HG02884 (cell line): ENCODE data around the gene CACNA1A.

Experiments
- ATAC-seq: cut with Tn5 transposase; IDR thresholded peaks from one replicate; pipeline ENCODE4 v1.9.1; 2021; ENCODE audit warnings: mild to moderate bottlenecking, moderate library complexity; ENCODE audit not compliant: unreplicated experiment

CACNA1A gene

DNA sequence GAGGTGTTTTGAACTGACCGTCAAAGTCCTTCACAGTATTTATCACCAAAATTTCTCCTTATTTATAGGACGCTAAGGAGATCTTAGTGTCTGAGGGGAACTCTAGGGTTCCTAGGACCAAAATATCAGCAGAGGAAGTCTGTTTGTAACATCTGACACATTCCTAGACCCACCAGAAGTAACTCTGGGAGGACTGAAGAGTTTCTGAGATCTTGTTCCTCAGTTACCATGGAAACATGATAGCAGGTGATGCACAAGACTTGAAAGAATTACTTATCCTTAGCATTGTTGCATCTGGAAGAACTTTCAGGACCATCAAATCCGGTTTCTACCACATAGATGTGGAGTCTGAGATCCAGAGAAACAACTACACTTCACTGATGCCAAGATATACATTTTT is 191.5 kb downstream of the CACNA1A start:
- no peak for ATAC-seq

DNA sequence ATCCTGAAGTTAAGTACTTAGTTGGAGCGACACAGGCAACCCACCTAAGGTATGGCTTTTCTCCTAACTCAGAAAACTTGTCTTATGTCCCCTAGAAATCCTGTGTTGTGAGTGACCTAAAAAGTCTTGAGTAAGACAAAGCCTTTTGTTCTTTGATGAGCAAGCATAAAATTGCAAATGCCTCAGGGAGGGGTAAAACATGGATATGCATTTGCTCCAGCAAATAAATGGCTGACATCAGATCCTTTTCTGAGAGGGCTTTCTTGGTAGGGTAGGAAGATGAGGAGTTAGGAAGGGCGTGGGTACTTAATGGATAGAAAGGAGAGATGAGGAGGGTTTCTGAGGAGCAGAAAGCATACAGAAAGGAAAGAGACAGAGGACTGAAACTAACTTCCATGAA is 192.4 kb downstream of the CACNA1A start:
- ATAC-seq, result no peak

DNA sequence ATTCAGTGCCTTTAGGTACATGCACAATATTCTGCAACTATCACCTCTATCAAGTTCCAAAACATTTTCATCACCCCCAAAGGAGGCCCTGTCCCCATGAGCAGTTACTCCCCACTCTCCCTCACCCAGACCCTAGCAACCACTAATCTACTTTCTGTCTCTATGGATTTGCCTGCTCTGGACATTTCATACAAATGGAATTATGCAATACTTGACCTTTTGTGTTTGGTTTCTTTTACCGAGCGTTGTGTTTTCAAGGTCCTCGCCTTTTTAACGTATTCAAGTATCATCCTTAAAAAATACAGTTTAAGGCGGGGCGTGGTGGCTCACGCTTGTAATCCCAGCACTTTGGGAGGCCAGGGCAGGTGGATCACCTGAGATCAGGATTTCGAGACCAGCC is 196.4 kb downstream of the CACNA1A start:
- ATAC-seq, result no peak

DNA sequence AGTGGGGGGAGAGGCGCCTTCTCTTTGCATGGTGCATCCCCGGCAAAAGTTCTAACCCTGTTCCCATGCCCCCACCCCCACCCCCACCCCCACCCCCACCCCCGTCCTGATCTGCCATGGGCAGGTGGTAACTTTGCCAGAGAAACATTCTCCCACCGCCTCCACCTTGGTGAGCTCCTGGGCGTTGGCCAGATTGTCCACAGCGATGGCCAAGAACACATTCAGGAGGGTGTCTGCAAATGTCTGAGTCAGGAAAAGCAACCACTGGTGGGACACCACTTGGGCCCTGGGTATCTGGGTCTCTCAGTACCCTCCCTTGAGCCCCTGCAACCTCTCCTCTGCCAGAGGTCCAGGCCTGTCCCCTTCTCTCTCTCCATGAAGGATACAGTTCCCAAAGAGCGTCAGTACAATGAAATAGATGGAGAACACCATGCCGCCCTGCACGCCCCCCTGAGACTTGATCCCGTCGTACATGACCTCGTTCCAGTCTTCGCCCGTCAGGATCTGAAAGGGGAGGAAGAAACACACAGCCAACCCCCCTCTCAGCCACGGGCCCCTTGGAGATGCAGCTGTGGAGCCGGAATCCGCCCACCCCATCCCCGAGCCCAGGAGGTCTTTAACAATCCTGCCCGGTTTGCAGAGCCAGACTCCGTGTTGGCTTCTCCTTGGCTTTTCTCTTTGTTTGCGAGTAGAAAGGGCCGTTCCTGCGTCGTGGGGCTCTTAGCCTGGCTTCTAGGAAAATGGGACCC is 202.7 kb downstream of the CACNA1A start:
- ATAC-seq, result no peak

DNA sequence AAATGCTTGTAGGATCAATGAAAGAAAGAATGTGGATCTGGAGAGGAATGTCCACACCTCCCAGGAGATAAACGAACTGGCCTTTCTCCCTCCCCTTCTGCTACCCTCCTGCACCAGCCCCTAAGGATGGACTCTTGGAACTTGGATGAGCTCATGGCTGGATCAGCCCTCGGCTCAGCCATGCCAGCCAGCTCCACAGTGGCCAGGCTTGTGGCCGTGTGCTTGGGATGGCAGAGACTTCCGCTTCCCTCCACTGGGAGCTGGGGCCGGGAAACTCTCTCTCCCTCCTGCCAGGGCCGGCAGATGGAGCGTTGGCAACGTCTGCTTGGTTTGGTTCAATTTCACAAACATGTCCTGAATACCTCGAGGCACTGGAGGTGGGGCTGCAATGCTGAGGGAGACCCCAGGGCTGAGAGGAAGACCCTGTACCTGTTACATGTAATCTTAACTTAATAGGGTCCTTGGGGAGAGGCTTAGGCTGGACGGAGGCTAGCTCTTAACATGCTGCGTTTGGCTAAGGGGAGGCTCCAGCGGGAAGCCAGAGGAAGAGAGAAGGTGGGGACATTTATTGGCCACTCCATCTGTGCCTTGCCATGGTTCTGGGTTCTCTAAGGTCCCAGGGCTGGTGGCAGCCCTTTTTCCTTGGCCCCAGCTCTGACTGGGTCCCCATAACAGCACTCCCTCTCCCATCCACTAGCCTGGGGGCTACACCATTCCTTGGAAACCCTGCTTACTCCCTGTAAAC is 203.6 kb downstream of the CACNA1A start:
- ATAC-seq, result no peak

DNA sequence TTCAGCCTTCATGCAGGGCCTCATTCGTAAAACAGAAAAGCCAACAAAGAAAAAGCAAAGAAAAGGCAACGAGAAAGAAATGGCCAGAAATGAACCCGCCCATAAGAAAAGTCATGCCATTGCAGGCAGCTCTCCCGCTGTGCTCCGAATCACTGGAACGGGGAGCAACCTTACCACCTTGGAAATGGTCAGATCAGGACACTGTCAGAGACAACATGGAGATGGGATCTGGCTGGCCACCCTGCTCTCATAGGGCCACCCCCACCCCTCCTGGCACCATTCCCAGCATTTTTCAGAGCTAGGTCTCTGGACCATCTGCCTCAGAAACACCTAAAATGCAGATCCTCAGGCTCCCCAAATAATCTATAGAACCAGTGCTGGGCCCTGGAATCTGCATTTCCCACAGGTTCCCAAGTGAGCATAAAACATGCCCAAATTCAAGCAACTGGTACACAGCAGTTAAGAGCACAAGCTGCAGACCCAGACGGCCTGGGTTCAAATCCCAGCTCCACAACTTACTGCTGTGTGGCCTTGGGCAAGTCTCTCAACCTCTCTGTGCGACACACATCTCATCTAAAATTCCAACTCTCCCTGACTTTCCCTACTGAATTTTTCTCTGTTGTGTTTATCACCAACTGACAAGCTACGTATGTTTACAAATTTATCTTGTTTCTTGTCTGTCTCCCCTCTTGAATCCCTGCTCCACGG is 204.5 kb downstream of the CACNA1A start:
- no peak for ATAC-seq

DNA sequence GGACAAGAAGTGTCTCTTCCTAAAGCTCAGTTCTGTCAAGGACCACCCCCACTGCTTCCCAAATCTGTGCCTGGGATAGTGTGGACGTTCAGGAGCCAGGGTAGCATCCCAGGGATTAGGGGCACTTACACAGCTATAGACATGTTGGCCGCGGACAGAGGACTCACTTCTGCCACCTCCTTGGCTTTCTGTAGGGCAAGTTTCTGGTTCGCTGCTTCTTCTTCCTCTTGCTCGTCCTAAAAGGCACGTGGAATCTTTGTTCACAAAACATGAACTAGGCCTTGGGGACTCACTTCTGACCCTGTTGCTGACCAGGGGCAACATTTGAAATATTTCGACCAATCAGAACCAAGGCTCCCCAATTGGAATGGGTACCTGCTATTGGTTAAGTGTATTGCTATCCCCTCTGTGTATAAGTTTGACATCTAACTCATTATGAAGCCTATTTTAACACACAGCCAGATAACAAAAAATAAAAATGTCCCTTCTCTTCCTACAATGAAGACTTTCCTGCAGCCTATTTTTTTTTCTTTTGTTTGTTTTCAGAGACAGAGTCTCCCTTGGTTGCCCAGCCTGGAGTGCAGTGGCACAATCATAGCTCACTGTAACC is 205.8 kb downstream of the CACNA1A start:
- ATAC-seq, result no peak

DNA sequence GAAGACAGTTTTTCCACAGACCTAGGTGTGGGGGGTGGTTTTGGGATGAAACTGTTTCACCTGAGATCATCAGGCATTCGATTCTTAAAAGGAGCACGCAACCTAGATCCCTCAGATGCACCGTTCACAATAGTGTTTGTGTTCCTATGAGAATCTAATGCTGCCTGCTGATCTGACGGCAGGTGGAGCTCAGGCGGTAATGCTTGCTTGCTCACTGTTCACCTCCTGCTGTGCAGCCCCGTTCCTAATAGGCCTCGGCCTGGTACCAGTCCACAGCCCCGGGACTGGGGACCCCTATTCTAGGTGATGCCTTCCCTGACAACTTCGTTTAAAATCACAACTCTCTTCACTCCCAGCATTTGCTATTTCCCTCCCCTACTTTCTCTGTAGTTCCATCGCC is 206.4 kb downstream of the CACNA1A start:
- no peak for ATAC-seq

DNA sequence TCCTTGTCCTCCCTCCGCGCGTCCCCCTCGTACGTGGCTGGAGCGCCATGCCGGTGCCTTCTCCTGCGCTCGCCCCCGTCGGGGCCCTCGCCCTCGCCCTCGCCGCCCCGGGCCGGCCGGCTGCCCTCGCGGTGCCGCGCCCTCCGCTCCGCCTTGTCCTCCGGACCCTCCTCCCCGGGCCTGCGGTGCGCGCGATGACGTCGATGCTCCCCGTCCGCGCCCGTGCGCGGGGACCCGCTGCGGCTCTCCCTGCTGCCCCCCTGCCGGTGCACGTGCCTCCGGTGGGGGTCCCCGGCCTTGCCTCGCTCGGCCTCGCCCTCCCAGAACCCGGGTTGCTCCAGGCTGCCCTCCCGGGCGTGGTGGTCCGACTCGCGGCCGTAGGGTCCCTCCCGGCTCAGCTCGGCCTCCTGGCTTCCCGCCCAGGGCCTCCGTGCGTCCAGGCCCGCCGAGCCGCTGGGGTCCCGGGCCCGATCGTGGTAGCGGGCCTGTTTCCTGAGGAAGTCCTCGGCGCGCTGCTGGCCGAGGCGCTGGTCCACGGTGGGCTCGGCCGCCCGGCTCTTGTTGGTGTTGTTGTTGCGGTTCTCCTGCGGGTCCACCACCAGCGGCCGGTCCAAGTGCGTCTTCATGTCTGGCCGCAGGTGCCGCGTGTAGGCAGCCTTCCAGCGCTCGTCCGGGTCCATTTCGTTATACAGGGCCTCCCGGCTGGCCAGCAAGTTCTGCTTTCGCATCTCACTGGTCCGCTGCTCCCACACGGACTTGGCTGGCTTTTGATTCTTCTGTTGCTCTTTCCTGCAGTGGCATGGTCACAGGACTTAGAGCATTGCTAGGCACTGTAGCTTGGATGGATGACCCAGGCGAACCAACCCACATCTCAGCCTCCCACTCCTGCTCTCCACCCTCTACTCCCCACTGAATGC is 207.5 kb downstream of the CACNA1A start:
- ATAC-seq, result no peak

DNA sequence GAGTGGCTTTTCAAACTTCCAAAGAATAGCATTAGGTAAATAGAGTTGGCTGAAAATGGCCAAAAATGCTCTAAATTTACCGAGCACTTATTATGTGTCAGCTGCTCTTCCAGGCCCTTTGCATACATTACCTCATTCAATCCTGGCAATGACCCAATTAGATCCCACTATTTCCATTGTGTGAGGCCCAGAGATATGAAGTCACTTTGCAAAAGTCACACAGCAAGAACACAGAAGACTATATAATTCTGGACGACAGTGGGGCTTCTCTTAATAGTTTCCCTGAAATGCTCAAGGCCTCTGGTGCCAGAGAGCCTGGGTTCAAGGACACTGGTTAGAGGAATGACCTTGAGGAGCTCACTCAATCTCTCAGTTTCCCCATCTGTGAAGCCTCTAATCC is 209.3 kb downstream of the CACNA1A start:
- ATAC-seq, result no peak

DNA sequence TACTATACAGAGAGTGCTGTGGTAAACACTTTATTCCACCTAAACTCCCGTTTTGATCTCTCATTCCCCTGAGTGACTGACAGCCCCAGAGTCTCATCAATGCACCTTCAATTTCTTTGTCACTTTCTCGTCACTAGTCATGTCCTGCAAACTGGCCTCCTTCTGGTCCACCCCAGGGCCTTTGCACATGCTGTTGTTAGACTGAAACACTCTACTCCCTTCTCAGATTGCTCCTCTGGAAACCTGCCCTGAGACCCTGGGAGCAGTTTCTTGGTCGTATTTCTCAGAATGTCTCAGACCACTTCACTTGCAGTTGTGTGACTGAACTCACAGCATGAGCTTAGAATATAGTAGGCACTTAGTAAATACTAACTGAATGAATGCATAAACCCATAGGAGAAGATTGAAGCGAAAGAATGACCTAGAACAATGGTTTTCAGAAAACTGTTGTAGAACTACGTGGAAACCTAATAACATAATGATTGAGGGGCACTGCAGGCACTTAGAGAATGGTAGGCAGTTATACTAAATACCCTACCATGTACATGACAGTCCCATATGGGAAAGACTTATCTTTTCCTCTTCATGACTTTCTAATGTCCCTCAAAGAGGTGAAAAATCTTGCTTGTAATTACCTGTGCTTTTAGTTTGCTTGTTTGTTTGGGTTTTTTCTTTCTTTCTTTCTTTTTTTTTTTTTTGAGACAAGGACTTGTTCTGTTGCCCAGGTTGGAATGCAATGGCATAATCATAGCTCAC is 211.3 kb downstream of the CACNA1A start:
- ATAC-seq, result no peak

DNA sequence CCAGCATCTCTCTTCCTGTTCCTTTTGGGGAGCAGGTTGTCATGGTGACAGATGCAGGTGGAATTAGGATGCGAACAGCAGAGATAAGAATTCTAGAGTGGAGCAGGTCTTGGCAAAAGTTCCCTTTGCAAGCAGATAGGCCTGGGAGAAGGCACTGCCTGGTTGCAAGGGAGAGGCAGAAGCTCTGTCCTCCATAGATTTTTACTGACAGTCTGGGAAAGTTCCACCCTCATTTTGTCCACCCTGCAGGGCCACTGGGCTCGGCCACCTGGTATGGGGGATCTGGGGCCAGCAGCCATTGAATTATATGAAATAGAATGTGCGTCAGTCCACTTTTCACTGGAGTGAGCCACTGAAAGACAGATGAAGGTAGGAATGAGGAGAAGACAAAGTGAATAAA is 214.4 kb downstream of the CACNA1A start:
- no peak for ATAC-seq

DNA sequence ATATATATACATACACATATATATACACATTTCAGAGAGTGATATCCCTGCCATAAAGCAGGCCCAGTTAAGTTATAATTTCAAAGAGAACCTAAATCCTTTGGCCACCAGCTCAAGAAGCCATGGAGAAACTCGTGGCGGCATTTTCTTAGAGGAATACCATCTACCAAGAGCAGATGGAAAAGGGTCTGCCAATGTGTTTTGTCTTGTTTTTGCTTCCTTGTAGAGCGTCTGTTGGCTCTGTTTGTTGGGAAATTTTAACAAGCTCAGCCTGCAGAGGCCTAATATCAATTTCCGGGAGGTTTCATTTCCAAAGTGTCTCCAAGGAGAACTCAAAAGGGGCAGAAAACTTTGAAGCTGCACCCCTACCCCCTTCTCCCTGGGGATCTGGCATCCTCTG is 215.5 kb downstream of the CACNA1A start:
- ATAC-seq, result no peak

DNA sequence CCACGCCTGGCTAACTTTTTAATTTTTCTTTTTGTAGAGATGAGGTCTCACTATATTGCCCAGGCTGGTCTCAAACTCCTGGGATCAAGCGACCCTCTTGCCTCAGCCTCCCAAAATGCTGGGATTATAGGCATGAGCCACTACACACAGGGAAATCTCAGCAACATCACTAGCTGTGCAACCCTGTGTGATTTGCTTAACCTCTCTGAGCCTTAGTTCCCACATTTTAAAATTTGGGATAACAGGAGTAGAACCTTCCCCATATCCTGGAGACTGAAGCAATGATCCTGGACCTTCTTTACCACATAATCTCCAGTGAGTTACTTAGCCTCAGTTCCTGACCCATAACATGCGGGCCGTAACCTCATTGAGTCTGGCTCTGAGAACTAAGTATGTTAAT is 217.0 kb downstream of the CACNA1A start:
- no peak for ATAC-seq

DNA sequence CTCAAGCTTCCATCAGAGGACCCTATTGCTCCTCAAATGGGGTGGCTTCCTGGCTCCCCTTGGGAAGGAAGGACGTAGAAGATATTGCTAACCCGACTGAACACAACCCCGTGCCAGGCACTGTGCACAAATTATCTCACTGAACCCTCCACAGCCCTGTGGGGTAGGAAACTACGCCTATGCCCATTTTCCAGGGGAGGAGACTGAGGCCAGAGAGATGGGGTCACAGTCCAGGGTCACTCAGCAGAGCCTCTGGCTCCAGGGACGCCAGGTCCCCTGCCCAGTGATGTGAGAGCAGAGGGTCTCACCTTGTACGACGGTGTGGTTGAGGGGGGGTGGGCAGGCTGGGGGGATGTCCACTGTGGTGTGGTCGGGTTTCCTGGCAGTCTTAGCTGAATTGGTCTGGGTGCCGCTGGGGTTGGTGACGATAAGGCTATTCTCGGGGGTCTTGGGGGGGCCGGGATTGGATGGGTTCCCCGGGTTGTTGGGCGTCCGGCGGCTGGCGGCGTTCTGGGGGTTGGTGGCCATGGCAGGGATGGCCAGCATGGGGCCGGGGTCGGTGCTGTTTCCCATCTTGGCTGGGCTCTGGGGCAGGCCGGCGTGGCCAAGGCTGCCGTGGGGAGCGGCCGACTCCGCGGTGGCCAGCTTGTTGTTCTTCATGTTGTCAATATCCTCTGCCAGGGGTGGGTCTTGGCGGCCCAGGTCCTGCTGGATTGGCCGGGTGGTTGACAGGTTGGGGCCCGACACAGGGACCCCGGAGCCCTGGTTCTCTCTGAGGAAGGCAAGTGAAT is 219.9 kb downstream of the CACNA1A start:
- no peak for ATAC-seq

DNA sequence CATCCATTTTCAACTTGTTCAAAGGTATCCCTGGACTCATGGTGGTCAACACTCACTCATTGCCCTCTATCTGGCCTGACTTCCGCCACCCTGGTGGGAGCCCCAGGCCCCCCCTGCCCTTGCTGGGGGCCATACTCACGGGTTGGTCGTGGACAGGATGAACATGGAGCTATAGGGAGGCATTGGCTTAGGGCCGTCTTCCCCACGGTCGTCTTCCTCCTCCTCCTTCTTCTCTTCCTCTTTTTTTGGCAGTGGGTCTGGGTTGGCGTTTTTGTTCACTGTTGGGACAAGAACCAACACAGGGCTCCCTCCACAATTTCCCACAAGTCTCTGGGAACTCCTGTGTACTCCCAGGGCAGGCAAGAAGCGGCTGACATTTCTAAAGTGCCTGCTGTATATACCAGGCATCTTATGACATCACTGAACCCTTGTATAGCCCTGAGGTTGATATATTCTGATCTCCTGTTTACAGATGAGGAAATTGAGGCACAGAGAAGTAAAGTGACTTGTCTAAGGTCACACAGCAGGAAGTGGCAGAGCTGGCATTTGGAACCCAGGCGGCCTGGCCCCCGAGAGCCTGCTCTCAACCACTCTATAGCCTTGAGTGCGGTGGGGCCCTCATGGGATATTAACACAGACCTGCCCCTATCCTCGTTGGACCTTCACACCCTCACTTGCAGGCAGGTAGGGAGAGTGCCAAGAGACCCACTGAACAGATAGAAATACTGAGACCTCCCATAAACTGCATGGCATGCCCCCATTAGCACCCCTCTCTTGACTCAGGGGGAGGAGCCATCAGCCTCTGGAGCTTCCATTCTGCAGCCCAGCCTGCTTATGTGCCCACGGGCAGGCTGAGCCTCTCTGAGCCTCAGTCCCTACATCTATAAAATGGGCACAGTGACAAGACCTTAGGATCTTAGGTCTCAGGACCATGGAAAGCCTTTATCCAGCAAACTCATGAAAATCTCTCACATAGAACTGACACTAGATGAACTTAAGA is 221.1 kb downstream of the CACNA1A start:
- no peak for ATAC-seq

DNA sequence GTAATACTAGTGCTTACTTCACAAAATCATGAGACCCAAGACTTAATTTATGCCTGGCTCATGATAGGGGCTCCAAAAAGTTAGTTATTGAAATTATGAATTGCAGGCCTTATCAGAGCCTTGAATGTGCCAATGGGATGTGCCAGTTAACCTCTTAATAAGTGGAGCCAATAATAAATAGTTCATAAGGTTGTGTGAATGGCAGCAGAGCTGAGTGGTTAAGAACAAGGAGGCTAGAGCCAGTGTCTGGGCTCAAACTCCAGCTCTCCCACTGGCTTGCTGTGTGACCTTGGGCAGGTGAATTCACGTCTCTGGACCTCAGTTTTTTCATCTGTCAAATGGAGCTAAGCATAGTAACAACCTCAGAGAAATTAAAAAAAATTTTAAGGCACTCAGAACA is 222.4 kb downstream of the CACNA1A start:
- ATAC-seq, result no peak
